MCF 10A (cell line): ENCODE measurements around the gene GSTM2. TPM values are rescaled to one million over a fixed set of nuclear protein-coding genes. Genes with fewer than 3 reads are reported as not detected.

Experiments
- BruUV-seq: library from RNA; stranded (reverse); fragments of 400-500 nt; replicated peaks from 2 replicates; lab custom pipeline; 2021; lab: Mats Ljungman, UMichigan
- CTCF ChIA-PET: fragments of 300-600 bp; sonication (Branson Sonifier 250); formaldehyde crosslinking; extraction: SDS; loops from one replicate; lab custom pipeline; 2021; ENCODE audit warnings: antibody characterized with exemption, inconsistent platforms; lab: Yijun Ruan, JAX
- POLR2A ChIA-PET: fragments of 300-600, 350-650 bp; sonication (Branson Sonifier 250); formaldehyde crosslinking; extraction: SDS; loops from one replicate; lab custom pipeline; 2020; ENCODE audit warnings: antibody characterized with exemption, inconsistent platforms; lab: Yijun Ruan, JAX
- DNase-seq: peaks from one replicate; pipeline ENCODE4 v3.0.0-alpha.2; 2018; ENCODE audit not compliant: unreplicated experiment
- H3K27ac Mint-ChIP-seq: one replicate; pipeline ENCODE4 v1.8.0; 2022; ENCODE audit warnings: mild to moderate bottlenecking, low read depth, mixed read lengths; ENCODE audit not compliant: unreplicated experiment
- H3K27me3 Mint-ChIP-seq: one replicate; pipeline ENCODE4 v1.8.0; 2022; ENCODE audit warnings: mixed read lengths; ENCODE audit not compliant: insufficient read depth, unreplicated experiment
- H3K36me3 Mint-ChIP-seq: one replicate; pipeline ENCODE4 v1.8.0; 2022; ENCODE audit warnings: mild to moderate bottlenecking, moderate library complexity, mixed read lengths; ENCODE audit not compliant: insufficient read depth, unreplicated experiment
- H3K4me1 Mint-ChIP-seq: one replicate; pipeline ENCODE4 v1.8.0; 2022; ENCODE audit warnings: mixed read lengths; ENCODE audit not compliant: insufficient read depth, unreplicated experiment
- H3K4me3 Mint-ChIP-seq: one replicate; pipeline ENCODE4 v1.8.0; 2022; ENCODE audit warnings: mild to moderate bottlenecking, moderate library complexity, mixed read lengths; ENCODE audit not compliant: unreplicated experiment
- H3K9me3 Mint-ChIP-seq: one replicate; pipeline ENCODE4 v1.8.0; 2022; ENCODE audit warnings: mixed read lengths; ENCODE audit not compliant: unreplicated experiment
- intact Hi-C: fragments of 100-400 bp; cut with micrococcal nuclease; formaldehyde crosslinking; loops from 2 replicates; pipeline ENCODE4 v1.14.1; 2022
- total RNA-seq: library from RNA; stranded (reverse); gene quantifications from 2 replicates; pipeline ENCODE4 v1.2.3, GENCODE V29; 2022
- TF ChIP-seq, protein P1 (sequence below): fragments of 200-600 bp; IDR thresholded peaks from one replicate; pipeline ENCODE4 v1.8.0; 2022; ENCODE audit warnings: antibody characterized with exemption, mild to moderate bottlenecking; ENCODE audit not compliant: unreplicated experiment

Gene GSTM2
- total RNA-seq, 1 experiment from 2014 or later: 0.70 TPM

DNA sequence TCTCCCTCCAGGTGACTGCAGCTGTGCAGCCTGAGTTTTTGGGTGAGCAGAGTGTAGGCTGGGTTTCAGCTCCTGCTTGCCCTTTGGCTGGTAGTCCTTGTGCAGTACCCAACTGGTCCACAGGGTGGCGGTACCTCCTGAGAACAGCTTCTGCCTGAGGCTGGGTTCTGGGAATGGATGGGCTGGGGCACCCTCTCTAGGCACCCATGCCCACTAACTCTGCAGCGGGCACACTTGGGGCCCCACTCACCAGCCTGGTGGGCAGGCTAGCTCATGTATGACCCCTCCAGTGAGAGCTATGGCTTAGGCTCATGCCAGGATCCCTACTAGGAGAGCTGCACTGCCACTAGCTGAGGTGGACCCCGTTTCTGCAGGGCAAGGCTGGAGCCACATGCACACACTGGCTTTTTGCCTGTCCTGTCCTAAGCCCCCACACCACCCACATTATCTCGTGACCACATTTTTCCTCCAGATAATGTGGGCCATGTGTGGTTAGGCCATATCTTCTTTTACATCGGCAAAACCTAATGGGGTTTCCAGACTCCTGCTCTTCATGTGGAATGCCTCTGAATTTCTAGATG is 27.5 kb upstream of the GSTM2 start:
- no peak overlapping the region for H3K27ac Mint-ChIP-seq
- intact Hi-C loops: loop anchor here (1.0 kb wide), 1 partner anchor 94 kb away; no protein-coding TSS in a partner anchor
- POLR2A ChIA-PET: interaction anchor here (0.5 to 4.2 kb wide), 7 partner anchors 91 to 371 kb away, joined by 3 to 31 read pairs (median 3); partner anchors contain the start of genes AHCYL1 and GNAI3

DNA sequence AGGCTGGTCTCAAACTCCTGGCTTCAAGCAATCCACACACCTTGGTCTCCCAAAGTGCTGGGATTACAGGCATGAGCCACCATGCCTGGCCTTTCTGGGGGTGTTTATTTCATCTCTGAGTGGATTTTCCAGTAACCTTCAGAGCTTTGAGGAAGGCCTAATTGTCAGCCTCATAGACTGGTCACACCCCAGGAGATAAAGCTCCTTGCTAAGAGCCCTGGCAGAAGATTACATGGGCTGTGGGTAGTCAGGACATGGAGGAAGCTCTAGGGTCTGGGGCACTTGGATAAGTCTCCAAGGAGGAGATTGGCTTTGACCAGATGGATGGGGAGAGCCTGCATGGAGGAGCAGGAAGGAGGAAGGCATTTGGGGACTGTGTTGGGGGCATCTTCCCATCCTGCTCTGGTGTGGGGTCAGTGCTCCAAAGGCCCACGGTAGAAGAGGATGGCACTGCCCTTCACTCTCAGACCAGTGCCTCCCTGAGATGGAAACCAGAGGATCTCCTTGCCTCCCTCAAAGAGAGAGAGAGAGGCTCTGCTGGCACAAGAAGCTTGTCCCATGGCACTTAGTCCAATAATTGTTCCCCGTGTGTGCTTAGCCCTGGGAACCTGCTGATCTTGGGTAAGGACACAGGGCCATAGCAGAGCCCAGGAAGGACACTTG is 26.6 kb upstream of the GSTM2 start:
- POLR2A ChIA-PET: interaction anchor here (0.5 to 4.2 kb wide), 4 partner anchors 92 to 343 kb away, joined by 3 to 31 read pairs (median 8); partner anchors contain the start of genes AHCYL1 and GNAI3
- DNase-seq: no peak
- Mint-ChIP-seq H3K36me3 (peaks cover 4% of the 10 kb centered on the region), H3K9me3 (no peaks in the 10 kb centered on the region), H3K4me3 (no peak overlapping the region), H3K4me1 (peaks cover 5% of the 10 kb centered on the region), H3K27me3 (no peaks in the 10 kb centered on the region), H3K27ac (no peak overlapping the region)
- intact Hi-C loops: no loop called here
- TF ChIP-seq, protein P1, sequence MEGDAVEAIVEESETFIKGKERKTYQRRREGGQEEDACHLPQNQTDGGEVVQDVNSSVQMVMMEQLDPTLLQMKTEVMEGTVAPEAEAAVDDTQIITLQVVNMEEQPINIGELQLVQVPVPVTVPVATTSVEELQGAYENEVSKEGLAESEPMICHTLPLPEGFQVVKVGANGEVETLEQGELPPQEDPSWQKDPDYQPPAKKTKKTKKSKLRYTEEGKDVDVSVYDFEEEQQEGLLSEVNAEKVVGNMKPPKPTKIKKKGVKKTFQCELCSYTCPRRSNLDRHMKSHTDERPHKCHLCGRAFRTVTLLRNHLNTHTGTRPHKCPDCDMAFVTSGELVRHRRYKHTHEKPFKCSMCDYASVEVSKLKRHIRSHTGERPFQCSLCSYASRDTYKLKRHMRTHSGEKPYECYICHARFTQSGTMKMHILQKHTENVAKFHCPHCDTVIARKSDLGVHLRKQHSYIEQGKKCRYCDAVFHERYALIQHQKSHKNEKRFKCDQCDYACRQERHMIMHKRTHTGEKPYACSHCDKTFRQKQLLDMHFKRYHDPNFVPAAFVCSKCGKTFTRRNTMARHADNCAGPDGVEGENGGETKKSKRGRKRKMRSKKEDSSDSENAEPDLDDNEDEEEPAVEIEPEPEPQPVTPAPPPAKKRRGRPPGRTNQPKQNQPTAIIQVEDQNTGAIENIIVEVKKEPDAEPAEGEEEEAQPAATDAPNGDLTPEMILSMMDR: no peak
- CTCF ChIA-PET: interaction anchor here (0.6 to 17.2 kb wide), 37 partner anchors 9 to 1025 kb away, joined by 3 to 459 read pairs (median 6); partner anchors contain the start of genes AHCYL1, AMPD2, GNAT2 and GPR61
- no TSS peak for BruUV-seq

More for the DNA sequence above, 27.5 kb upstream of the GSTM2 start:
- Mint-ChIP-seq H3K4me1 (peaks cover 8% of the 10 kb centered on the region), H3K9me3 (no peaks in the 10 kb centered on the region), H3K4me3 (no peak overlapping the region), H3K27me3 (no peaks in the 10 kb centered on the region), H3K36me3 (peaks cover 4% of the 10 kb centered on the region)
- CTCF ChIA-PET: interaction anchor here (0.6 to 17.2 kb wide), 63 partner anchors 8 to 1868 kb away, joined by 3 to 459 read pairs (median 4); partner anchors contain the start of genes AHCYL1, AMPD2, GNAI3 and GNAT2
- DNase-seq: peak; percentile 77
- no TSS peak for BruUV-seq
- TF ChIP-seq, protein P1: peak; percentile 95

DNA sequence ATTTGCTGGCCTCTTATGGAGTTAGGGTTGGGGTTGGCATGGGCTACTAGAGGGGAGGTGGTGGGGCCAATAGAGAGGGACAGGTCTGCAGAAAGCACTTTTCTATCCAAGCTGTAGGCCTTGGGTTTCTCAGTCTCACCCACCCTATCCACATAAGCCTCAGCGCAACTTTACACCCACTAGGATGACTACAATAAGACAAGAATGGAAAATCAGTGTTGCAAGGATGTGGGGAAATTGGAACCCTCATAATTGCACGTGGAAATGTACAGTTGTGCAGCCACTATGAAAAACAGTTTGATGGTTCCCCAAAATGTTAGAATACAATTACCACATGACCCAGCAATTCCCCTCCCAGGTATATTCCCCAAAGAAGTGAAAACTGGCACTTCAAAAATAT is 26.0 kb upstream of the GSTM2 start:
- no peak overlapping the region for H3K27ac Mint-ChIP-seq
- CTCF ChIA-PET: interaction anchor here (0.7 to 17.2 kb wide), 12 partner anchors 8 to 365 kb away, joined by 3 to 459 read pairs (median 20); partner anchors contain the start of genes AHCYL1 and GSTM4
- intact Hi-C loops: no loop called here

More for the DNA sequence above, 26.0 kb upstream of the GSTM2 start:
- Mint-ChIP-seq H3K27me3 (no peaks in the 10 kb centered on the region), H3K4me1 (no peaks in the 10 kb centered on the region), H3K9me3 (no peaks in the 10 kb centered on the region), H3K4me3 (no peak overlapping the region), H3K36me3 (peaks cover 4% of the 10 kb centered on the region)
- TF ChIP-seq, protein P1: no peak
- DNase-seq: no peak
- BruUV-seq: no TSS peak
- POLR2A ChIA-PET: interaction anchor here (1.3 to 4.2 kb wide), 3 partner anchors 93 to 132 kb away, joined by 3 to 31 read pairs (median 14); partner anchors contain the start of gene GNAI3
